GM18520 (cell line): ENCODE results near the gene ARHGEF18.
"Not testable (repeated sequence)": the region's sequence is repeated elsewhere in the genome, so short reads cannot be mapped to it uniquely, and the experiment has no call there.

ENCODE experiments used
- ATAC-seq: cut with Tn5 transposase; IDR thresholded peaks from one replicate; pipeline ENCODE4 v1.9.1; 2021; ENCODE audit not compliant: unreplicated experiment

The ARHGEF18 gene

DNA sequence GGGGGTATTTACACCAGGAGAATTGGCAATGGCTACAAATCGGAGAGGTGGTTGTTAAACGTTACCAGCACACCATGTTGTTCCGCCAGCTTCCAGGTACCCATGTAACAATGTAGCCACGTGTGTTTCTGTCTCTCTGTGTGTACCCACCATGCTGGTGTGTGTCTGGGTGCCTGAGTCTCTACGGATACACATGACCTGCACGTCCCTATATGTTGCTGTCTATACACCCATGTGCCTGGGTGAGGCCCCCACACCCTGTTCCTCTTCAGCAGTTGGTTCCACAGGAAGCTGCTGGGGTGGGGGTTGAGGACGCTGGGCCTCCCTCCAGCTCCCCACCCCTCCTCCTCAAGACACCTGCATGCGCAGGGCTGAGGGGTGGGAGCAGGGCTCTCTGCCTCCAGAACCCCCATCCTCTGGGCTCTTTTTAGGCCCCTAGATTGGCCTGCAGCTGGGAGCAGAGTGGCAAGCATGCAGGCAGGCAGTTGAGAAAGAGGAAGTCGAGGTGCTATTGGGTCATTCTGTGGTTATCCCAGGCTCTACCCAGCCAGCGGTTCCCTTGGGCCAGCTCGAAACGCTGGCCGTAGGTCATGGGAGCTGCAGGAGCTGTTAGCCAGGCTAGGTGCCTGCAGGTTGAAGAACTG, at the start of gene ARHGEF18:
TSS of gene ARHGEF18 (plus strand) at position 351 of the 644 bp plus-strand sequence. CDS start 13,954 bp downstream, outside the sequence.
- ATAC-seq: no peak

DNA sequence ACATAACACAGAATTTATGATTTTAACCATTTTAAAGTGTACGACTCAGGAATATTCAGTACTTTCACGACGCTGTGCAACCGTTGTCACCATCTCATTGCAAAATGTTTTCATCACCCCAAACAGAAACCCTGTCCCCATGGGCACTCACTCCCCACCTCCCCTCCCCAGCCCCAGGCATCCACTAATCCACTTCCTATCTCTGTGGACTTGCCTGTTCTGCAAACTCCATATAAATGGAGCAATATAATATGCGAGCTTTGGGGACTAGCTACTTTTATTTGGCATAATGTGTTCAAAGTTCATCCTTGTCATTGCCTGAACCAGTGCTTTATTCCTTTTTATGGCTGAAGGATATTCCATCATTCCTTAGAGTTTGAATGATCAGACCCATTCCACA, 47.2 kb upstream of the ARHGEF18 start:
- no peak for ATAC-seq

DNA sequence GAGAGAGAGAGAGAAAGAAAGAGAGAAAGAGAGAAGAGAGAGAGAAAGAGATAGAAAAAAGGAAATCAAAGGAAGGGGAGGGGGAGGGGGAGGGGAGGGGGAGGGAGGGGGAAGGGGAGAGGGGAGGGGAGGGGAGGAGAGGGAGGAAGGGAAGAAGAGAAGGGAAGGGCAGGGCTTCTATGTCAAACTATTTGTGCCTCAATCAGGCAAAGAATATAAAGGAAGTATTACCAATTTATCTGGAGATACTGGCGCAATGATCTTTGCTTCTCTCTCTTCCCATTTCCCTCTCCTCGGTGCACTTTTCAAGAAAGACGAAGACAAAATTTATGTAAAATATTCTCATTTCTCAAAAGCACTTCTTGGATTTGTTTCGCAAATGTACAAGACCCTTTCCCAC, 45.3 kb upstream of the ARHGEF18 start:
- no peak for ATAC-seq

DNA sequence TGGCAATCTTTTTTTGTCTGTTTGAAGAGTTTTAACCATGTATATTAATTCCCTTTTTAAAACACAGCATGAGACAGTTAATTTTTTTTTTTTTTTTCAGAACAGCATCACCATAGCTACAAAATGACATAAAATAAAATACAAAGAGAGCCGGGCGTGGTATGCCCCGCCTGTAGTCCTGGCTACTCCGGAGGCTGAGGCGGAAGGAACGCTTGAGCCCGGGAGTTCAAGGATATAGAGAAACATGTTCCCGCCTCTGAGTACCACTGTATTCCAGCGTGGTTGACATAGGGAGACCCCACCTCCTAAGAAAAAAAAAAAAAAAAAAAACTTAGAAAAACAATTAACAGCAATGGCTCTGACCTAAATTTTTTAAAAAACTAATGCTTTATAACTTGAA, 44.5 kb upstream of the ARHGEF18 start:
- no peak for ATAC-seq

DNA sequence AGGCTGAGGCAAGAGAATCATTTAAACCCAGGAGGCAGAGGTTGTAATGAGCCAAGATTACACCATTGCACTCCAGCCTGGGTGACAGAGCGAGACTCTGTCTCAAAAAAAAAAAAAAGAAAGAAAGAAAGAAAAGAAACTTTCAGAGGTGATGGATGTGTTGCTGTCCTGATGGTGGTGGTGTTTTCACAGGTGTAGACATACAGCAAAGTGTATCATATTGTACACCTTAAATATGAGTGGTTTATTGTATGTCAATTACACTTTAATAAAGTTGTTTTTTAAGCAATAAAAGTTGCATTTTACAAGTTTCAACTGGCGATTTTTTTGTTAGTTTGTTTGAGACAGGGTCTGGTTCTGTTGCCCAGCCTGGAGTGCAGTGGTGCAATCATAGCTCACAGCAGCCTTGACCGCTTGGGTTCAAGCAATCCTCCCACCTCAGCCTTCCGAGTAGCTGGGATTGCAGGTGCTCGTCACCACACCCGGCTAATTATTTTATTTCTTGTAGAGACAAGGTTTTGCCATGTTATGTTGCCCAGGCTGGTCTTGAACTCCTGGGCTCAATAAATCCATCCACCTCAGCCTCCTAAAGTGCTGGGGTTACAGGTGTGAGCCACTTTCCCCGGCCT, 41.0 kb upstream of the ARHGEF18 start:
- no peak for ATAC-seq

DNA sequence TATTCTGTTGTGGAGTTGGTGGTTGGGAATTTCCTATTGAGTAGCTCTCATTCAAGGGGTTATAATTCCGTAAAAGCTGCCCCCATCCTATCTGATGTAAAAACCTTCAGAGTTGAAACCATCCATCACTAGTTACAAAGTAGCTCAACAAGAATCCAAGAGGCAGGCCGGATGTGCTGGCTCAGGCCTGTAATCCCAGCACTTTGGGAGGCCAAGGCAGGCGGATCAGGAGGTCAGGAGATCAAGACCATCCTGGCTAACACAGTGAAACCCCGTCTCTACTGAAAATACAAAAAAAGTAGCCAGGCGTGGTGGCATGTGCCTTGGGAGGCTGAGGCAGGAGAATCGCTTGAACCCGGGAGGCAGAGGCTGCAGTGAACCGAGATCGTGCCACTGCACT, 40.4 kb upstream of the ARHGEF18 start:
- ATAC-seq: not testable (repeated sequence)

DNA sequence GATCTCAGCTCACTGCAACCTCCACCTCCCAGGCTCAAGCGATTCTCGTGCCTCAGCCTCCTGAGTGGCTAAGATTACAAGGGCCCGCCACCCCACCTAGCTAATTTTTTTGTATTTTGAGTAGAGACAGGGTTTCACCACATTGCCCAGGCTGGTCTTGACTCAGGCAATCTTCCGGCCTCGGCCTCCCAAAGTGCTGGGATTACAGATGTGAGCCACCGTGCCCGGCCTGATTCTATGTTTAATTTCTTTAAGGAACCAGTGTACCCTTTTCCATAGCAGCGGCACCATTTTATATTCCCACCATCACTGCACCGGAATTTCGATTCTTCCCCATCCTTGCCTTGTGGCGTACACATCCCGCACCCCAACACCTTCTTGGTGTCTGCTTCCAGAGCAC, 36.8 kb upstream of the ARHGEF18 start:
- no peak for ATAC-seq

DNA sequence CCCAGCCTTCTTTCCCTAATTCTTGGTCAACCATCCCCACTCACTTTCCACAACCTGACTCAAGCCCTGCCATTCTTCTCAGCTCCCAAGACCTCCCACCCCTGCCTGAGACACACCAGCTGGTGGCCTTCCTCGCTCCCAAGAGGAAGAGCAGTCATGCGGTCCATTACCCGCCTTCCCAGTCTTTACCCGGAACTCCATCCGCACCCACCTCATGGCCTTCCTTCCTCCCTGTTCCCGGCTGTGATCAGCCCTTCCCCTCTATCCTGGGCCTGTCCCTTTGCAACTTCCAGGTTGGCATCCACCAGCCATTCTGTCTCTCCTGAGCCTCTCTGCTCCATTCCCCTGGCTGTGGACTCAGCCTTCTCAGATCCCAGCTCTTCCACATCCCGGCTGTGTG, 35.9 kb upstream of the ARHGEF18 start:
- no peak for ATAC-seq

DNA sequence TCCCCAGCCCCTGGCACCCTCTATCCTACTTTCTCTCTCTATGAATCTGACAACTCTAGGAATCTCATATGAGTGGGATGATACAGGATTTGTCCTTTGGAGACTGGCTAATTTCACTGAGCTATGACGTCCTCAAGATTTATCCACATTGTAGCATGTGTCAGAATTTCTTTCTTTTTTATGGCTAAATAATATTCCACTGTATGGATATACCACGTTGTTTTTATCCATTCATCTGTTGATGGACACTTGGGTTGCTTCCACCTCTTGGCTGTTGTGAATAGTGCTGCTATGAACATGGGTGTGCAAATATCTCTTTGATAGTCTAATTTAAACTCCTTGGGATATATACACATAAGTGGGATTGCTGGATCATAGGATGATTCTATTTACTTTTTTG, 30.6 kb upstream of the ARHGEF18 start:
- ATAC-seq: no peak

DNA sequence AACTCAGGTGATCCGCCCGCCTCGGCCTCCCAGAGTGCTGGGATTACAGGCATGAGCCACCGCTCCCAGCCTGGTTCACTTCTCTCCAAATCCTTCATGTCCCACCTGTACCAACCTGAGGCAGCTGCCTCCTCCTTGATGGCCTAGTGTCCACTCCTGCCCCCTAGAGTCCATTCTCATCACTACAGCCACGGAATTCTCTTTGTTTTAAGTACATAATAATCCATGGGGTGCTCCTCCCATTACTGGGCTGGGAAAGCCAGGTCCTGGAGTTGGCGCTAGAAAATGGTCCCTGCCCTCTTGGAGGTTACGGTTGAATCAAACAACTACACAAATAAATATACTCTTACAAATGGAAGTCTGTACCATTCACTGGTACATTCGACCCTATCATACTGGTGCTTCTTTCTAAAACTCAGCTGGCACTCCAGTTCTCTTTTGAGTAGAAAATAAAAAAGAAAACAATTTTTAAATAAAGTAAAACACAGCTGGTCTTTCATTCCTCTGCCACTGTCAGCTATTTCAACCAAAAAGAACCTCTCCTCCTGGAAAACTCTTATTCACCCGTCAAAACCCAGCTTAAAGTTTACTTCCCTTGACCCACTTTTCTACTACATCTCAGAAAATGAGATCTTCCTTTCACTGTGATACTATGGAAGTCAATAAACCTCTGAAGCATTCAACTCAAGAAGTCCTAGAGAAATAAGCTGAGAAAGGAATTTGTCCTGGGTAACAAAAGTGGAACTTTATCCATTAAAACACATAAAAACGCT, 22.4 kb upstream of the ARHGEF18 start:
- ATAC-seq: no peak

DNA sequence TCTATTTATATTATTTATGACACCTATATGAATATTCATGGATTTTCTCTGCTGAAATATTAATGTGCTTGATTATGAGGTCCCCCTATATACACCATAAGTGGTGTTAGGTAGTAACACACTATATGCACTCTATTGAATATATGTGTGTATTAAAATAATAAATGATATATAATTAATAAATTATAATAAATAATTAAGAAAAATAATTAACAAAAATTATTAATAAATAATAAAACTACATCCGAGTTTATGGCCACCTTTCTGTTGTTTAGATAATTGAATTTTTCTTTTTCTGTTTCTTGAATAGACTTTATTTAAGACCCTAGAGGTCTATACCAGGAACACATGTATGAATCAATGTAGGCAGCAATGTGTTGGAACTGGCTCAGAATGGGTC, 20.9 kb upstream of the ARHGEF18 start:
- no peak for ATAC-seq

DNA sequence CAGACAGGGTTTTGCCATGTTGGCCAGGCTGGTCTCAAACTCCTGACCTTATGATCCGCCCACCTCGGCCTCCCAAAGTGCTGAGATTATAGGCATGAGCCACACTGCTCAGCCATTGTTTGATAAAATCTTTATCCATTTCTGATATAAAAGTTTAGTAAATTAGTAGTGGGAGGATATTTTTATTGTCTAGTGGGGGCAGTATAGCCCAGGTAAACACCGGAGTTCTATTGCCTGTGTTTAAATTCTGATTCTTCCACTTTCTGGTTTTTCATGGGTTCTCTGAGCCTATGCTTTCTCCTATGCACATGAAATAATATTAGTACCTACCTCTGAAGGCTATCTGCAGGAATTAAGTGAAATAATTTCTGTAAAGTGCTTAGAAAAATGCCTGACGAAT, 20.1 kb upstream of the ARHGEF18 start:
- no peak for ATAC-seq

DNA sequence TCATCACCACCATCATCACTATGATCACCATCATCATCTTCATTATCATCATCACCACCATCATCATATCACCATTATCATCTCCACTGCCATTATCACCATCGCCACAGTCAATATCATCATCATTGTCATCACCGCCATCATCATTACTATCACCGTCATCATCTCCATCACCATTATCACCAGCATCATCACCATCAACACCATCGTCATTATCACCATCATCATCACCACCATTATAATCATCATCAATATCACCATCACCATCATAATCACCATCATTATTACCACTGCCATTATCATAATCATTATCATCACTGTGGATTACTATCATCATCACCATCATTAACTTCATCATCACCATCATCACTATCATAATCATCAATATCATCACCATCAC, 17.3 kb upstream of the ARHGEF18 start:
- no peak for ATAC-seq

DNA sequence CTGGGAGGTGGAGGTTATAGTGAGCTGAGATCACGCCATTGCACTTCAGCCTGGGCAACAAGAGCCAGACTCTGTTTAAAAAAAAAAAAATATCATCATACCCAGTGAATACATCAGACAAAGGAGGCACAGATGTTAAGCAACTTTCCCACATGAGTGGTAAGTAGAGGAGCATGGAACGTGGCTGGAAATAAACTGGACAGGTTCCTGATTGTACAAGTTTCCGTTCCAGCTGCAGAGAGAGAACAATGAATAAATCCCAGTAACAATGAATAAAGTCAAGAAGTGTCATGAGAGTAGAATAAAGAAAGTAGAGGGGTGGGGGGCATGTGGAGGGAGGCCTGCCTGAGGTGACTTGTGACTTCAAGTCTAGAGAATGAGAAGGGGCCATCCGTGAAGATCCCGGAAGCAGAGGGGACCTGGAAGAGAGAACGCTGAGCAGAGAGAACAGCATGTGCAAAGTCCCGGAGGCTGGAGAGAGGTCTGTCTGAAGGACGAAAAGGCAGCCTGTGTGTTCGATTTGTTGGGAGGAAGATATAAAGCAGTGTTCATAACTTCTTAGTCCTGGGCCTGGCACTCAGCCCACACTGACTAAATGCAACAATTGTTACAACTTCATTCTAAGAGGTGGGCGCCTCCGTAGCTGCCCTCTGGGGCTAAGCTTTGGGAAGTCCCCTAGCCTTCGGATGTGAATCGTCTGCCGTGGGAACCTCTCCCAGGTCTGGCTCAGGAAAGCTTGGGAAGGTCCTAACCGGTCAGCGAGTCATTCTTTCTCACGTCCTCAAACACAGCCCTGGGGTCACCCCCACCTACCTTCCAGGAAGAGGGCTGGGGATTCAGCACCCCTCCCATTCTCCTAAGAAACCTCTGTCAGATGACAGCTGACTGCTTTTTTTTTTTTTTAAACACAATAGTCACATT, 15.3 kb upstream of the ARHGEF18 start:
- ATAC-seq: no peak

DNA sequence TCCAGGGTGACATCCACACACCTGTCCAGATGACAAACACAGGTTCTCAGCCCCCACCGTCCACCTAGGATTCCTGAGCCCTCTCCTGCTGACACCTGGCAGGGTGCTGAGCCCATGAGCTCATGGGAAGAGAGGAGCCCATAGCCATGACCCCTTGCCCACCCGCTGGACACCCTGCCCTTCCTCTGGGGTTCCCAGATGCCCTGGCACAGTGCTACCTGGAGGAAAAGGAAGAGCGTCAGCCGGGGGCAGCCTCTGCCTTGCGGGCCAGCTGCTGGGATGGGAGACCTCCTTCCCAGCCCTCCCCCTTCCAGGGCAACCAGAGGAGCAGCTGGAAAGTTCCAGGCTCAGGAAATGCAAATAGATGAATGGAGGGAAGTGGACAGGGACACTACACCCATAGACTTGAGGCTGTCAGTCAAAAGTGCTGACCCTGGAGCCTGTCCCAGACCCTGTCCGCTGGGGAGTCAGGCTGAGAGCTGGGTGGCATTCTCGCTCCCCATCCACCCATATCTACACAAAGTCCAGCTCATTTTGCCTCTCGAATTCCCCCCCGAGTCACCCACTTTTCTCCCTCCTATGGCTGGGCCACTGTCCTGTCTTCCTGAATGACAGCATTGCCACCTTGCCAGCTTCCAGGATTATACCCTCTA, 12.3 kb upstream of the ARHGEF18 start:
- ATAC-seq: no peak

DNA sequence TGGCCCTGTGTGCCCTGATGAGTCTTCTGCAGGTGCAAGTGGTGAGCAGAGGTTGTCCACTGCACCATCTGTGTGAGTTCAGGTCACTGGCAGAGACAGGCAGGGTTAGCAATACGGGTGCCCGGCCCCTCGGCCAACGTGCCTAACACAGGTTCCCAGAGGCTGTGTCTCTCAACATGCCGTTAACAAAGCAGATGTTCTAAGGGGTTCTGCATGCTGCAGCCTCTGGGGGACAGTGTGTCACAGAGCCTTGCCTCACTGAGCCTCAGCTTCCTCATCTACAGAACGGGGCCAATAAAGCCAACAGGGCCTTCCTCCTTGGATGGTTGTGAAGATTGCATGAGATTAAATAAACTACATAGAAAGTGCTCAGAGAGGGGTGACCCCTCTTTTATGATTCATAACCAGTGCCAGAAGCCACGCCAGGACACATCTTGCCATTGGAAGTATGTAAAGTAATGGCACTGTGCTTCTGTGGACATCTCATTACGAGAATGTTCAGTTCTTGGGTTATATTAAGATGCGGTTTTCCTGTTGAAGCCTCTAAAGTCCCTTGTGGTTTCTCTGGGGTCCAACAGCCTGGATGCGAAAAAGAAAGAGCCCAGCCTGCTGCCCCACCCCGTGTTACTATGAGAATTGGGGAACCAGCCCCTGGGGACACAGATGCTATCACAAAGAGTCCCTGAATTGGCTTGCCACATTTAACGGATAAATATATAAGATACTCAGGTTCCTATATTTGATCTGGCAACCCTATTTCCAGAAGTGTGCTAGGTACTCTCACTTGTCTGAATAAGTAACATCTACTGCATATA, 11.2 kb upstream of the ARHGEF18 start:
- peak; percentile 61 for ATAC-seq

DNA sequence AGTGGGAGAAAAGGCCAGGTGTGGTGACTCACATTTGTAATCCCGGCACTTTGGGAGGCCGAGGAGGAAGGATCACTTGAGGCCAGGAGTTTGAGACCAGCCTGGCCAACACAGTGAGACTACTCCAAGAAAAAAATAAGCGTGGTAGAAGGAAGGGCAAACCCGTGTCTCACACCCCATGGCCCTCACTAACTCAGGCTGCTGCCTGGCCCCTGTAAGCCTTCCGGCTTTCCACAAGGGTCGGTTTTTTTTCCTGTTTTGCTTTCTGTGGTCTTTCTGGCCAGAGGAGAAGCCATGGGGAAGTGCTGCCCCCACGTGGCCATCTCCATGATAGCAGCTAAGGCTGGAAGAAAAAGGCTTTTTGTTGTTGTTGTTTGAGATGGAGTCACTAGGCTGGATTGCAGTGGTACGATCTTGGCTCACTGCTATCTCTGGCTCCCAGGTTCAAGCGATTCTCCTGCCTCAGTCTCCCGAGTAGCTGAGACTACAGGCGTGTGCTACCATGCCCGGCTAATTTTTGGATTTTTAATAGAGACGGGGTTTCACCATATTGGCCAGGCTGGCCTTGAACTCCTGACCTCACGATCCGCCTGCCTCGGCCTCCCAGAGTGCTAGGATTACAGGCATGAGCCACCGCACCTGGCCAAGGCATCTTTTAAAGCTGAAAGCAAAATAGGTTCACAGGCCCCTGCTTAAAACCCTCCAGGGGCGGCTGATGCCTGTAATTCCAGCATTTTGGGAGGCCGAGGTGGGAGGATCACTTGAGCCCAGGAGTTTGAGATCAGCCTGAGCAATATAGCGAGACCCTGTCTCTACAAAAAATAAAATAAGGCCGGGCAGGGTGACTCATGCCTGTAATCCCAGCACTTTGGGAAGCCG, 7.5 kb upstream of the ARHGEF18 start:
- ATAC-seq: no peak

DNA sequence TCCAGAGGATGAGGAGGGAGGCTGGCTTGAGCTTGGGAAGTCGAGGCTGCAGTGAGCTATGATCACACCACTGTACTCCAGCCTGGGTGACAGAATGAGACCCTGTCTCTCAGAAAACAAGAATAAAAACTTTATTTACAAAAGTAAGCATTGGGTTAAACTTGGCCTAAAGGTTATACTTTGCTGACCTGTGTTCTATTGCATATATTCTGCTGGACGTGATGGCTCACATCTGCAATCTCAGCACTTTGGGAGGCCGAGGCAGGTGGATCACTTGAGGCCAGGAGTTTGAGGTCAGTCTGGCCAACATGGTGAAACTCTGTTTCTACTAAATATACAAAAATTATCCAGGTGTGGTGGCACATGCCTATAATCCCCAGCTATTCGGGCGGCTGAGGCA, 6.6 kb upstream of the ARHGEF18 start:
- ATAC-seq: no peak

DNA sequence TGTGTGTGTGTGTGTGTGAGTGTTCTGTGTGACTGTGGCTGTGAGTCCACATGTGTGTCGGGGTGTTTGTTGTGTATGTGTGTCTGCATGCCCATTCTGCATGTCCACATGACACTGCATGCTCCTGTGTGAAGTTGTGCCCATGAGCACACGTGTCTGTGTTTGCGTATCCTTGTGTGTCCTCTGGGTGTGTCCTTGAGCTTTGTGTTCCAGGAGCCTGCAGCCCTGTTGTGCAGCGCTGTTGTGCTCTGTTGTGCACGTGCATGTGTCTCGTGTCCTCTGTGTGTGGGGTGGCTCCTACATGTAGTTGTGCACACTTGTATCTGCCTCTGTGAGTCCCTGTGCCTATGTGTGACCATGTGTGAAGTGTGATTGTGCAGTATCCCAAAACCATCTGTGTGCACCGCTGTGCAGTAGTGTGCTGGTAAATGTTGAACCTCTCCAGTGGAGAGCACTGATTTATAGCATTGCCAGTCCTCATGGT, 2.2 kb upstream of the ARHGEF18 start:
- ATAC-seq: no peak
